ENCODE data around the gene SOD3. TPM values are rescaled to one million over a fixed set of nuclear protein-coding genes. Genes with fewer than 3 reads are reported as not detected.

SOD3 gene
- polyA plus RNA-seq, 12 donors: 13.8 to 36.0 (median 19.0) TPM; not detected in 1

DNA sequence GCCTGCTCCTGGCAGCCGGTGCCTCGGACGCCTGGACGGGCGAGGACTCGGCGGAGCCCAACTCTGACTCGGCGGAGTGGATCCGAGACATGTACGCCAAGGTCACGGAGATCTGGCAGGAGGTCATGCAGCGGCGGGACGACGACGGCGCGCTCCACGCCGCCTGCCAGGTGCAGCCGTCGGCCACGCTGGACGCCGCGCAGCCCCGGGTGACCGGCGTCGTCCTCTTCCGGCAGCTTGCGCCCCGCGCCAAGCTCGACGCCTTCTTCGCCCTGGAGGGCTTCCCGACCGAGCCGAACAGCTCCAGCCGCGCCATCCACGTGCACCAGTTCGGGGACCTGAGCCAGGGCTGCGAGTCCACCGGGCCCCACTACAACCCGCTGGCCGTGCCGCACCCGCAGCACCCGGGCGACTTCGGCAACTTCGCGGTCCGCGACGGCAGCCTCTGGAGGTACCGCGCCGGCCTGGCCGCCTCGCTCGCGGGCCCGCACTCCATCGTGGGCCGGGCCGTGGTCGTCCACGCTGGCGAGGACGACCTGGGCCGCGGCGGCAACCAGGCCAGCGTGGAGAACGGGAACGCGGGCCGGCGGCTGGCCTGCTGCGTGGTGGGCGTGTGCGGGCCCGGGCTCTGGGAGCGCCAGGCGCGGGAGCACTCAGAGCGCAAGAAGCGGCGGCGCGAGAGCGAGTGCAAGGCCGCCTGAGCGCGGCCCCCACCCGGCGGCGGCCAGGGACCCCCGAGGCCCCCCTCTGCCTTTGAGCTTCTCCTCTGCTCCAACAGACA is 4.4 kb downstream of the SOD3 start:
- no peak for DNase-seq

DNA sequence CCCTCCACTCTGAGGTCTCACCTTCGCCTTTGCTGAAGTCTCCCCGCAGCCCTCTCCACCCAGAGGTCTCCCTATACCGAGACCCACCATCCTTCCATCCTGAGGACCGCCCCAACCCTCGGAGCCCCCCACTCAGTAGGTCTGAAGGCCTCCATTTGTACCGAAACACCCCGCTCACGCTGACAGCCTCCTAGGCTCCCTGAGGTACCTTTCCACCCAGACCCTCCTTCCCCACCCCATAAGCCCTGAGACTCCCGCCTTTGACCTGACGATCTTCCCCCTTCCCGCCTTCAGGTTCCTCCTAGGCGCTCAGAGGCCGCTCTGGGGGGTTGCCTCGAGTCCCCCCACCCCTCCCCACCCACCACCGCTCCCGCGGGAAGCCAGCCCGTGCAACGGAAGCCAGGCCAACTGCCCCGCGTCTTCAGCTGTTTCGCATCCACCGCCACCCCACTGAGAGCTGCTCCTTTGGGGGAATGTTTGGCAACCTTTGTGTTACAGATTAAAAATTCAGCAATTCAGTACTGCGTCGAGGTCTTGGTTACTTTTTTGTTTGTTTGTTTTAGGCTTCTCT is 5.0 kb downstream of the SOD3 start:
- DNase-seq: no peak

DNA sequence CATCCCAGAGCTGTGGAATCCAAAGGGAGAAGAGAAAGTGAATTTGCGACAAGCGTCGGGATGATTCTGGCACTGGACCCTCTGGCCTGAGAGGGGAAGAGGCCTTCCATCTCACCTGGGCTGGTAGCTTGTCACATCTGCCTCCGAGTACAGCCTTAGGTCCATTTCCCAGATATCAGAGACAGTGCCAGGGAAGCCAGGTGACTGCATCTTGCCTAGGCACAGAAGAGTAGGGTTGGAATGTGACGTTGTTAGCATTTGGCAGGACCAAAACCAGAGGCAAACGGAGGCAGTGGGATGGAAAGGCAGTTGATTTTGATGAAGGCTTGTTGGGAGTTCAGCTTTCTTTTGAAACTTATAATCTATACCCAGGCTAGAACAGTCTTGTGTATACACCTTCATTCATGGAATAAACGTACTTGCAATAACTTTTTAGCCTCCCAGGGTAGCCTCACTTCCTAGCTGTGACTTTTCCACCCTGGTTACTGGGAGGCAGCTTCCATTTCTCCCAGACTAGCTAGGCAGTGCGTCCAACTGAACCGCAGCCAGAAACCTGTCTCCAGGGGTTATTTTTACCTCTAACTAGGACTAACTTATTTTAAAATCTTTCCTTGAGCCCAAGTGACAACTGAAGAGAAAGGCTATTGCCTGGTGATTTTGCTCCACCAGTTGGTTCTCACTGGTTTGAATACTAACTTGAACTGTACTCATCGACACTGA is 5.9 kb downstream of the SOD3 start:
- DNase-seq: no peak

DNA sequence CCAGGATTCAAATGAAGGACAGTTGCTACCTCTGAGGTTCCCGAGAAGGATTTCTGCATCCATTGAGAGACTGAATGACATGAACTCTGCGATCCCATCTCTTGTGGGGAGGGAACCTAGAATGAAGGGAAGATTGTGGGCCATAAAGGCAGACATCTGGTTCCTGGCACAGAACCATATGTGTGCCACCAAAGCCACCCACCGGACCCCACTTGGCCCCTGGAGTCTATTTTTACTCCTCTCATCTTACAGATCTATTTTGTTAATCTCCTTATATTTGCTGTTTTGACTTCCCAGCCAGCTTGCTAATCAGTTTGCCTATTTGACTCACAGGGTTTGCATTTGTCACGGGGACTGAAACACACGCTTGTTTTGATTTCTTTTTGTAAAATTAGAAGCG is 7.3 kb downstream of the SOD3 start:
- DNase-seq: no peak

DNA sequence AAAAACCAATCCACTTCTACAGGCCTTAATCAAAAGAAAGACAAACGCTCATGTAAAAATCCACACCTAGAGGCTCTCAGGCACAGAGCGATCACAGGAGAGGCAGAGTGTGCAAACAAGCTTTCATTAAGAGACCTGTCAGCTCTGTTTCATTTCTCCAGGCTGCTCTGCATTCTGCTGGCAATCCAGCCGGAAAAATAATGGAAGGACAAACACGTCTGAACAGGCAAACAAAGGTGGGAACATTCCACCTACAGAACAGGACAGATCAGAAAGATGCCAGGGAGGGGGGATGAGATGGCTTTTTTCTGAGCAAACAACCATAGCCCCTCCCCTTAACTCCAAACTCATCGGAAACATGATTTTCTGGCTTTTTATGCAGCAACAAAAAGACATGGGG is 9.7 kb downstream of the SOD3 start:
- no peak for DNase-seq

DNA sequence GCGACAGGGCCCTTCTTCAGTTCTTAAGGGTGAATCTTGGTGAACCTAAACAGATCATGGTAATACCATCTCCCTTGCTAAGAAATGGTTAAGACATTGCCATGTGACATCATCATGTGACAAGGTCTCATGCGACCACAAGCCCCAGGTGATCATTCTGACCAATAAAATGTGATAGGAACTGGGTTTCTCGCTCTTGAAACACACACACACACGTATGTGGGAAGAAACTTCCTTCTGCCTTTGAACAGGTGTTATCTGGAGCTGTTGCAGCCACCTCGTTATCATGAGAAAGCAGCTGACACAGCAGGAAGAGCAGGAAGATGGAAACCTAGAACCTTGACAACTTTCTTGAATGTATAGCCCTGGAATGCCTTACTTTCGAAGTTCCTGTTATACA is 10.2 kb downstream of the SOD3 start:
- DNase-seq: no peak

DNA sequence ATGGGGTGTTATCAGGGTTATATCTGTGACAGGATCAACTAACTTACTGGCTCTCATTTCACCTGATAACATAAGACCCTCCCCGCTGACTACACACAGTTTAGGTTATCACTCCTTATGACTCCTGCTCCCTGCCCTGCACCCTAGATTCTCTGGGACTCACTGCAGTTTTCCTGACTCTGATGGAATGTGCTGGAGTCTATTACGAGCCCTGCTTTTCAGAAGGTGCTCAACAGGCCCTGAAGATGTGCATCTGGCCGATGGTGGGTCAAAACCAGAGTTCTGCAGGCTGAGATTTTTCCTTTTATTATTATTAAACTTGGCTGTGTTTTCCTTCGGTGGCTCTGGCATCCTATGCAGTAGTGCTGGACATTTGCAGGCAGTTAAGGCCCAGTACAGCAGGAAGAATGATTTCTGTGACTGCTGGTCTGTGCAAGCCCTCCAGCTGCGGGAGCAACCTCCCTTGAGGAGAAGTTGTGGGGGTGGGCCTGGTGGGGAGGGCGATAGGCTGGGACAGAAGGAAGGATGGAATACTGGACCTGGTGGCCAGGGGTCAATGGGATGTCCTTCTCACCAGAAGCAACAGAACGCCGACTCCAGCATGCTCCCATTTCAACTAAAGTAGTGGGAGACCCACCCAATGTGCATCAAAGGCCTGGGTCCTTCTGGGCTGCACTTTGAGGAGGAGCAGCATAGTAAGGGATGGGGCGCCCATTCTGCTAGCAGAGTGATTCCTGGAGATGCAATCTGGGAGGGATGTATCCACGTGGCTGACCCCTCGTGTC is 11.0 kb downstream of the SOD3 start:
- DNase-seq: no peak

DNA sequence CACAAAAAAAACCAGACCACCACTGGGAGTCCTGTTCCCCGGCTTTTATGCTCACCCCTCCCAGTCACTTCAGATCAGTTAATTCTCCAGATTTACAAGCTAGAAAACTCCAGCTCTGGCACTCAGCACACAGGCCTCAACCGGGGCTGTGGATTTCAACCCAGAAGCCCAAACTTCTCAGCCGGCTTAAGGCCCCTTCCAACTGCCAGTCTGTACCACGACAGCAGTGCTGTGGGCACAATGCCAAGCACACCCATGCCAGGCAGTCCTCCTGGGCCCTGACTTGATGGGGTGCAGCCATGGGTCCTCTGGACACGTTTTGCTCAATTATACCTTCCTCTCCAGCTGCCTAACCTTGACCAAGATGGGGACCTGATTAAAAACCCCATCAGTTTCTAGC is 12.2 kb downstream of the SOD3 start:
- DNase-seq: no peak

DNA sequence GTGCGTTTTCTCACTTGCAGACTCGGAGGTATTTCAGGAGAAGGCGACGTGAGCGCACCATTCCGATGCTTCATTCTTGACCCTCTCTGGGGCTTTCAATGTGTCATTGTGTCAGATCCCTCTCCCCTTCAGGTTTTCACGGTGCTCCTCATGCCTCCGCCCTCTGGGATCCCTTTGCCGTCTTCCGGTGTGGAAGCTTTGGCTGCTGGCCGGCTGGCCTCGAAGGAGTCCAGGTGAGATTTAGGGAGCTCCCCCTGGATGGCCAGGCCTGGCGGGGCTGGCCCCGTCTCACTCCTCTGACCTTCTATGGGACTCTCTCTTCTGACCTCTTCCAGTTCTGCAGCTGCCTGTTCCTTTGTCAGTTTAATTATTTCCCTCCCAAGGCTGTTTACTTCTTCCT is 12.9 kb downstream of the SOD3 start:
- DNase-seq: no peak

DNA sequence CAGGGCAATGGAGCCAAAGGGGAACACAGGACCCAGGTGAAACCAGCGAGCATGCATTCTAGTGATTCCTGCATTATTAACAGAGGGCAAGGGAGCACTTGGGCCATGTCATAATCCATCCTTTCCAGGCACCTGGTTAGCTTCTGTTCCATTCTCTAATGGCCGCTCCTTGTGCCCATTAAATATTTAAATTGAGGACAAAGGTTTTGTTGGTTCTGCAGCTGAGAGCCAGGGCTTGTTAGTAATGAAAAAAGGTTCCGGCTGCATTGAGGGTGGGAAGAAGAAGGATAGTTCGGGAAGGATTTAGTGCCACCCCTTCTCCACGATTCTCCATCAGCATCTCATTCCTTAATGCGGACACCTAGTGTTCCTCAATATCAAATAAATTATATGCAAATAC is 13.6 kb downstream of the SOD3 start:
- no peak for DNase-seq

DNA sequence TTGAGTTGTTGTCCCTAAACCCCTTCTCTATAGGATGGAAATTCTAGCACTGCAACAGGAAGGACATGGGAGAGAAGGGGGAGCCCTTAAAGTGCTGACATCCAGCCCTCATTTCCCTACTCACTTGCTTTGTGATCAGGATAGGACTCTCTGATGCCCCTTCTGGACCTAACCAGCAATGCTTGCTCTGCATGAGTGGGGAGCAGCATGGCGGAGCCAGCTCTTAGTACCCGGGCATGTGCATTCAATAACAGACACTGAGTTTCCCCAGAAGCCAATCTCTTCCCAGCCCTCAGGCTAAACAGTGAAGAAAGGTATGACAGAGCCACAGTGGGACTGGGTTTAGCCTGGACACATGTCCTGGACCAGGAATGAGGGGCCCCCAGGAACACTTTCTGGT is 14.0 kb downstream of the SOD3 start:
- DNase-seq: no peak

DNA sequence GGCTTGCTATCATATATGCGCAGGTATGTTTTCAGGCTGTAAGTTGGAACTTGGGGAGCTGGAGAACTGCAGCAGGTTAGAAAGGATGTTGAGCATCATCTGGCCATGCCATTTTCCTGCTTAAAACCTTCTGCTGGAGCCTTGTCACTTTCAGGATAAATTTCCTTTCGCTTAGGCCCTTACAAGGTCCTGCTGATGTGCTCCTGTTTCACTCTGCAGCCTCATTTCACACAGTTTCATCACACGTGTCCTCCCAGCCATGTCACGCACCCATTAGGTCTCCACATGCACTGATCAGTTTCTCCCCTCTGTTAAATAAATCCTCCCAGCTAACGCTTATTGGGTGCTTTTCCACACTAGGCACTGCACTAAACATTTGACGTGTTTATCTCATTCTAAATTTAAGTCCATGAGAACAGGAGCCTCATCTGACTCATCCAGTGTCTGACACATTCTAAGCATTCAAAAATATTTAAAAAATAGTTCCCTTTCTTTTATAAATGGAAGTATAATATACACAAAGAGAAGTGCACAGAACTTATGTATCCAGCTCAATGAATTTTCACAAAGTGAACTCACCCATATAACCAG is 14.5 kb downstream of the SOD3 start:
- DNase-seq: no peak

DNA sequence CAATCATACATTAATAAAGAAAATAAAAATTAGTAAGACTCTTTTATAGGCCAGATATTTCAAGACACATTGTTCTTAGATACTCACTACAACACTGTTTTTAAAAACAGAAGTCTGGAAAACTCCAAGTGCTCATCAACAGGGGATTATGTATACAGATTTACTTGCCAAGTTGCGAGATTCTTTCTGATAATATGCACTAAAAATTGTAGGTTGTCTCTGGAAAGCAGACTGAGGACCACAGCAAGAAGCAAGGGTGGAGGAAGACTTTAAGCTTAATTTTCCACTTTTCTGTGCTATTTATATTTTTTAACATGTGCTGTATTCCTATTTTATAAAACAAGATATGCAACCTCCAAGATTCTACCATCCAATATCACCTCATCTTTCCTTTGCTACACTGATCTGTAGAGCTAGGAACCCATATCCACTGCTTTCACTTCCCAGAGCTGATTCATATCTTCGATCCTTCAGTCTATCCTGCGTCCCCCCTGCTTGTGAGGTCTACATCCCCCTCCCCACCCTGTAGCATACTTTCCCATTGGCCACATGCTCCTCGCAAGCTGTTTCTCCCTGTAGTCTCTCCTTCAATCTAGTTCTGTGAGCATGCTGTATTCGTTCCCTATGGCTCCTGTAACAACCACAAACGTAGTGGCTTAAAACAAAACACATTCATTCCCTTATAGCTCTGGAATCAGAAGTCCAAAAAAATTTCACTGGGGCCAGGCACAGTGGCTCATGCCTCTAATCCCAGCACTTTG is 15.7 kb downstream of the SOD3 start:
- no peak for DNase-seq

DNA sequence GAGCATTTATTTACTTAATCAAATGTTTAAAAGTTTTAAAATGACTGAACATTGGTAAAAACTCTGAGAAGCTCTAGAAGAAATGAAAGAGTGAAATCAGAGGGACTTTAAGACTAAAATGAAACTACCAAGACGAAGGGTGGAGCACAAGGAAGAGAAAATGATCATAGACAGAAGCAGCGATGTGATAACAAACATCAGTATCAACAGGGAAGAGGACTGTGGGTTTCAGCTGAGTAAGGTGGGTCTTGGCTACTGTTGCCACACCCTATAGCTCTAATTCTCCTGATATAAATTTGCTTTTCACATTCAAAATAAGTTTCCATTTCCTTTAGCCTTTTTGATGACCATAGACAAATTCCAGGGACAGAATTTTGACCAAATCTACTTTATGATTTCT is 18.4 kb downstream of the SOD3 start:
- DNase-seq: no peak

DNA sequence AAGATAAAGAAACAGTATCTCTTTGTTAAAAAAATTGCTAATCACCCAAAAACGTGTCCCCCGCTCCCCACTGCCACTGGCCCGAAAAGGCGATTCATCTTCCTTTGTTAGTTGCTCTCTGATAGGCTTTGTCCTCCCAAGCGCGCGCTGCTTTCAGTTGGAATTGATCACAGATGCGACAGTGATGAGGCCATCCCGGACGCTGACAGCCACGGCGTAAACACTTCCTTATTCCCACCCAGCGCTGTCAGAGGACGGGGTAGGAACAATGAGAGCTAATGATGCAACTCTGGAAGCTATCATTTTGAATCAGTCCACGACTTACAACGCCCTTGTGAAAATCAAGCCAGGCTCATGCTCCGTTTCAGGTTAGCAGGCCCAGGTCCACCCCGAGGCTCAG is 21.4 kb downstream of the SOD3 start:
- DNase-seq: no peak

DNA sequence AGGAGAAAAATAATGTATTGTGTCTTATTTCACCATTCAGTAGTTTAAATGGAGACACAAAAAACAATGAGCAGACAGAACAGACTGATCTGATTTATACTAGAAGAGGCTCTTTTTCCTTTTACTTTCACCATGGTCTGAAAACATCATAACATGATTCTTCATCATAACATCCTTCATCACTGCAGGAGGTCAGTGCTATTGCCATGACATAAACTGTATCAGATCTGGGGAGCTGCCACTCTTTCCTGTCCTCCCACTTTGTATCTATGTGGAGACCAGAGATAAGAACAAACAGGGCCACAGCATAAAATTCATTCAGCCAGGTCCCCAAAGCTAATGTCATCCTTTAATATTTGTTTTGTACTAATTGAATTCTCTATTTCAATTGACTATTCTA is 25.2 kb downstream of the SOD3 start:
- no peak for DNase-seq

DNA sequence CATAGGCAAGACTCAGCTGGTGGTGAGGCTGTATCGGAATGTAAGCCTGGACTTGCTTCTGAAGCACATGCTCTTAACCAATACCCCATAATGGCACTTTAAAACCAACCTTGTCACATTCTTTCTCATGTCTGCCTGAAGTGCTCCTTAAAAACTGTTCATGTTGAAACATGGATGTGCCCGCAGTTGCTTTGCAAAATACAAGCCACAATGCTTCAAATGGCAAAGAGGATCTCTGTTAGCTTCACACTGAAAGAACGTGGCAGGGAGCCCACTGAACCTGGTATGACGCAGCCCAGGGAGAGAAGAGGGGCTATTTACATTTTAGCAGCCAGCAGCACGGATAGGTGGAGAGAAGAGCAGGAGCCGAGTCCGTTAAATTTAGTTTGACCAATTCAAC is 29.3 kb downstream of the SOD3 start:
- no peak for DNase-seq

DNA sequence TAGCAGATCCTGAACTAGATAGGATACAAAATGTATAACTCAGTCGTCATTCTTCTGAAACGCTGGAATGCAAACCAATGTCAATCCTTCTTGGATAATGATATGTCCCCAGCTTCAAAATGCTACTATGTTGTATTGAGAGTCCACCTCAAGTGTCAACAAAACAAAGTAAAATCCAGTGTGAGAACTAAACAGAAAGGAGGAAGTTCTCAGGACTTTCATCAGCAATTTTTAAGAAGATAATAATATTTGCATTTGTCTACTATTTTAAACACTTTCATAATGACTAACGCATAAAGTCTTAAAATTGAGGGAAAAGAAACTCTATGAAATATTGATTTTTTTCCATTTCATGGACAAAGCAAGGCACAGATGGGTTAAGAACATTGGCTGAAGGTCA is 36.3 kb downstream of the SOD3 start:
- DNase-seq: no peak

DNA sequence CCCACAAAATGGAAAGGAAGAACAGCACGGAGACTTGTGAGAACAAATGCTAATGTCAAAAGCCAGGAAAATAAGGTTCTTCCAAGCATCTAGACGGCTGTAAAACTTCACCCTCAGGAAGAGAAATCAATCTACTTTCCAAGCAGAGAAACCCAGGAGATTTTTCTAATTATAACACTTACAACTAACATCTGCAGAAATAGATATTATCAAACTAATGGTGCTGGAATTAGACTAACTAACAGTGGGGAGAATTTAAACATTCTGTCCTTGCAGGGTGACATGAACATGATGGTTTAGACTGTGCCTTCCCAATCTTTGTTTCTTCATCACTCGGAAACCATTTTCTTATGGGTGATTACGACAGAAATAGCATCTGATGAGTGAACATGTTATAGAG is 40.3 kb downstream of the SOD3 start:
- DNase-seq: no peak

DNA sequence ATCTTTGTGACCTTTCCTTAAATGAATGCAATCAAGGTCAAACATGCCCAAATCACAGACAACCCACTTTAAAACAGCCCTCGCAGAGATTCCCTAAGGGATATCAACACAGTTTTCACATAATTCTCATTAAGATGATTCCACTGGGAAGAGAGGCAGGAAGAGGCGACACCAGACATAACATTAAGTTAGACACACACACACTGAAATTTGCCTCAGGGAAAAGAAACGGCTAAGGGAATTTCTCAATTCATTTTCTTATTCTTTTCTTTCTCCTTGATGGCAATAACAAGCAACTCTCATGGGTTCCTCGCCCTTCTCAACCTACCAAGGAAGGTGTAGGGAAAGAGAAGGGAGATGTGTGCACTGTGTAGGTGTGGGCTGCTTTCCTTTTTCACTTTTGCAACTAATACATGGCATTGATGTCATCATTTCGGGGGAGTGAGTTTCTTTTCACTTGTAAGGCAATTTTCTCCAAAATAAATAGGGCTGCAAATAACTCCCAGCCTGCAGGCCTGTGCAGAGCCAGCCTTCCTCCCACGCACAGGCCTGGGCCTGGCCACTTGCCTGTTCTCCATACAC is 41.4 kb downstream of the SOD3 start:
- no peak for DNase-seq

DNA sequence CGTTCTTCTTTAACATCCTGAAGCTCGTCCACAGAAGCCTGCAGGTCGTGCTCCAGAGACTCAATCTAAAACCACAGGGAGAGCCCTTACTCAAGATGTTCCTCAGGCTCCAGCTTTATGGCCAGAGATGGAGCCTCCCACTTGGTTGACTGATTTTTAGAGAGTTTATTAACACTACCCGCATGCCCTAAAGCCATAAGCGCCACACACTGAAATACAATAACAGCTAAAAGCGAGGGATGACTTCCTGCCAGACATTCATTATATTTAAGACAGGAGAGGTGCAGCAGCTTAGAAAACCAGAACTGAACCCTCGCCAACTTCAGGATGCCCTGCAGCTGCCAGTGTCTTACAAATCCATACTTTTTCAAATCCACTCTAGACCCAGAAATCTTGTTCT is 42.0 kb downstream of the SOD3 start:
- no peak for DNase-seq
